OCI-LY1 (cell line): ENCODE results near the gene PCBP3.

ENCODE experiments used
- EZH2 ChIP-seq: fragments of 200-600 bp; sonication (generic), shearing (Covaris generic); IDR thresholded peaks from 2 replicates; pipeline ENCODE4 v1.8.0; 2017; ENCODE audit warnings: borderline replicate concordance, mixed run types, mild to moderate bottlenecking, antibody characterized with exemption, low read length, moderate library complexity, mixed read lengths
- TF ChIP-seq, protein P1 (sequence below): fragments of 200-600 bp; sonication (generic), shearing (Covaris generic); IDR thresholded peaks from 2 replicates; pipeline ENCODE4 v1.5.1; 2017; ENCODE audit warnings: mild to moderate bottlenecking, antibody characterized with exemption, low read length, moderate library complexity, mixed read lengths

- TF ChIP-seq, protein P1, sequence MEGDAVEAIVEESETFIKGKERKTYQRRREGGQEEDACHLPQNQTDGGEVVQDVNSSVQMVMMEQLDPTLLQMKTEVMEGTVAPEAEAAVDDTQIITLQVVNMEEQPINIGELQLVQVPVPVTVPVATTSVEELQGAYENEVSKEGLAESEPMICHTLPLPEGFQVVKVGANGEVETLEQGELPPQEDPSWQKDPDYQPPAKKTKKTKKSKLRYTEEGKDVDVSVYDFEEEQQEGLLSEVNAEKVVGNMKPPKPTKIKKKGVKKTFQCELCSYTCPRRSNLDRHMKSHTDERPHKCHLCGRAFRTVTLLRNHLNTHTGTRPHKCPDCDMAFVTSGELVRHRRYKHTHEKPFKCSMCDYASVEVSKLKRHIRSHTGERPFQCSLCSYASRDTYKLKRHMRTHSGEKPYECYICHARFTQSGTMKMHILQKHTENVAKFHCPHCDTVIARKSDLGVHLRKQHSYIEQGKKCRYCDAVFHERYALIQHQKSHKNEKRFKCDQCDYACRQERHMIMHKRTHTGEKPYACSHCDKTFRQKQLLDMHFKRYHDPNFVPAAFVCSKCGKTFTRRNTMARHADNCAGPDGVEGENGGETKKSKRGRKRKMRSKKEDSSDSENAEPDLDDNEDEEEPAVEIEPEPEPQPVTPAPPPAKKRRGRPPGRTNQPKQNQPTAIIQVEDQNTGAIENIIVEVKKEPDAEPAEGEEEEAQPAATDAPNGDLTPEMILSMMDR: no peak
- TF ChIP-seq EZH2: no peak
Measured at GRCh38 chr21:45900034-45900868, 256.7 kb downstream of the PCBP3 start.
